K562 (cell line): Measurements from ENCODE around the gene PARD6B. TPM values are rescaled to one million over a fixed set of nuclear protein-coding genes. Genes with fewer than 3 reads are reported as not detected.

ENCODE experiments used
- ATAC-seq: fragments of 200-7000 bp; cut with Tn5 transposase; 3 replicates; pipeline ENCODE4 v1.9.1; 2020; ENCODE audit warnings: moderate library complexity
- BruUV-seq: library from RNA; stranded (reverse); fragments of 400-500 nt; replicated peaks from 2 replicates; lab custom pipeline; 2021; lab: Mats Ljungman, UMichigan
- CTCF ChIA-PET: fragments of 300-600 bp; formaldehyde crosslinking; extraction: SDS; loops from one replicate; lab custom pipeline; 2021; ENCODE audit warnings: low intra/inter-chr PET ratio; lab: Yijun Ruan, JAX
- POLR2A ChIA-PET: fragments of 300-600, 350-650 bp; sonication (Branson Sonifier 250); formaldehyde crosslinking; extraction: SDS; loops from one replicate; lab custom pipeline; 2021; ENCODE audit warnings: antibody characterized with exemption, inconsistent platforms; lab: Yijun Ruan, JAX
- DNase-seq, 4 experiments: peaks; one replicate each; pipeline versions ENCODE4 v3.0.0 to v3.0.0-alpha.2; 2011 to 2018; ENCODE audit warnings: low spot score in 3 of 4, mixed read lengths in 3 of 4; ENCODE audit errors: extremely low read depth in 1 of 4
- FAIRE-seq: peaks from 2 replicates; lab custom pipeline; 2011; peaks lifted over from hg19 to GRCh38; lab: Jason Lieb, UNC
- H2AFZ ChIP-seq: 2 replicates; pipeline ENCODE4 v1.6.0; 2011; ENCODE audit warnings: low read depth, low read length, control low read depth, inconsistent platforms
- H3K27ac ChIP-seq: fragments of 200-600 bp; 3 replicates; pipeline ENCODE4 v1.8.0; 2011; ENCODE audit warnings: low read depth, mild to moderate bottlenecking, control low read depth, inconsistent platforms, low read length, moderate library complexity, mixed read lengths; ENCODE audit errors: extremely low read depth
- H3K27me3 ChIP-seq, 2 experiments: fragments of 300-600 bp in 1 of 2; 2 replicates in 1 of 2; 3 replicates in 1 of 2; pipeline versions ENCODE4 v1.6.0 to v1.8.0; 2011; ENCODE audit warnings: inconsistent platforms in 2 of 2, low read length in 2 of 2, mild to moderate bottlenecking in 1 of 2, mixed read lengths in 1 of 2, moderate library complexity in 1 of 2; ENCODE audit not compliant: control insufficient read depth in 2 of 2, insufficient read depth in 2 of 2
- H3K36me3 ChIP-seq: fragments of 300-600 bp; 3 replicates; pipeline ENCODE4 v1.8.0; 2011; ENCODE audit warnings: mild to moderate bottlenecking, low read length, inconsistent platforms; ENCODE audit not compliant: control insufficient read depth, insufficient read depth
- H3K4me1 ChIP-seq, 2 experiments: fragments of 200-600 bp in 1 of 2; replicated peaks in 1 of 2; 2 replicates in 1 of 2; 3 replicates in 1 of 2; pipeline versions ENCODE4 v1.5.1 to v1.8.0; 2011; ENCODE audit warnings: inconsistent platforms in 2 of 2, low read length in 2 of 2, mild to moderate bottlenecking in 1 of 2, mixed read lengths in 1 of 2, moderate library complexity in 1 of 2; ENCODE audit not compliant: control insufficient read depth in 2 of 2, insufficient read depth in 2 of 2
- H3K4me2 ChIP-seq: 2 replicates; pipeline ENCODE4 v1.6.1; 2011; ENCODE audit warnings: low read length, control low read depth, inconsistent platforms, mixed read lengths; ENCODE audit not compliant: insufficient read depth
- H3K4me3 ChIP-seq: fragments of 200-600 bp; sonication (generic), shearing (Covaris generic); 2 replicates; pipeline ENCODE4 v1.5.1; 2016; ENCODE audit warnings: control low read depth, inconsistent platforms
- H3K79me2 ChIP-seq: fragments of 200-600 bp; 3 replicates; pipeline ENCODE4 v1.8.0; 2011; ENCODE audit warnings: low read length, inconsistent platforms; ENCODE audit not compliant: control insufficient read depth, insufficient read depth
- H3K9ac ChIP-seq, 2 experiments: 2 replicates each; pipeline versions ENCODE4 v1.6.0 to v1.6.1; 2011; ENCODE audit warnings: low read depth in 2 of 2, low read length in 2 of 2, control low read depth in 1 of 2, inconsistent platforms in 1 of 2, mild to moderate bottlenecking in 1 of 2, mixed read lengths in 1 of 2; ENCODE audit not compliant: insufficient read depth in 1 of 2
- H3K9me1 ChIP-seq: one replicate; pipeline ENCODE4 v1.6.0; 2011; ENCODE audit warnings: inconsistent platforms, mild to moderate bottlenecking, low read length, moderate library complexity; ENCODE audit not compliant: control insufficient read depth, insufficient read depth
- H3K9me3 ChIP-seq: replicated peaks from 2 replicates; pipeline ENCODE4 v1.5.1; 2011; ENCODE audit warnings: low read depth, low read length, inconsistent platforms; ENCODE audit not compliant: control insufficient read depth, insufficient read depth
- H4K20me1 ChIP-seq: replicated peaks from 2 replicates; pipeline ENCODE4 v1.6.1; 2011; ENCODE audit warnings: low read length, inconsistent platforms, mixed read lengths; ENCODE audit not compliant: control insufficient read depth, insufficient read depth
- CHD1 ChIP-seq: fragments of 200-600 bp; sonication (generic); IDR thresholded peaks from one replicate; pipeline ENCODE4 v1.6.1; 2012; ENCODE audit warnings: mild to moderate bottlenecking, moderate library complexity, low read length, inconsistent platforms
- HDAC6 ChIP-seq: IDR thresholded peaks from 2 replicates; pipeline ENCODE4 v1.6.1; 2012; ENCODE audit warnings: low read depth, mild to moderate bottlenecking, control low read depth, inconsistent platforms, low read length, moderate library complexity
- HMG20A ChIP-seq: fragments of 450-650 bp; formaldehyde crosslinking; conservative IDR thresholded peaks from 2 replicates; pipeline ENCODE4 v1.4.0; 2020; ENCODE audit warnings: mild to moderate bottlenecking, mixed read lengths
- MEF2A ChIP-seq: IDR thresholded peaks from 2 replicates; pipeline ENCODE4 v1.6.1; 2011; ENCODE audit warnings: low read depth, mild to moderate bottlenecking, low read length, moderate library complexity; ENCODE audit not compliant: control insufficient read depth
- PRMT5 ChIP-seq: sonication (generic); formaldehyde crosslinking; IDR thresholded peaks from 2 replicates; pipeline ENCODE4 v1.5.0; 2020; ENCODE audit warnings: missing genetic modification reagents
- RB1 ChIP-seq: fragments of 450-650 bp; IDR thresholded peaks from 2 replicates; pipeline ENCODE4 v1.6.1; 2017; ENCODE audit warnings: low read depth, mild to moderate bottlenecking
- ZNF184 ChIP-seq: sonication (generic); formaldehyde crosslinking; IDR thresholded peaks from 2 replicates; pipeline ENCODE4 v1.5.0; 2020; ENCODE audit warnings: missing genetic modification reagents
- ZNF584 ChIP-seq: fragments of 200-800 bp; sonication (Bioruptor generic); IDR thresholded peaks from 2 replicates; pipeline ENCODE4 v1.6.1; 2016; ENCODE audit warnings: low read depth, mild to moderate bottlenecking, missing genetic modification characterization, missing compliant biosample characterization
- WGBS: fragments of 100-300 bp; shearing (Covaris generic); methylation state at CpG from one replicate; pipeline ENCODE4 v1.1.6; 2016; ENCODE audit warnings: low coverage, mixed read lengths; ENCODE audit not compliant: insufficient coverage; ENCODE audit errors: missing lambda C conversion rate; 5-methylcytosine and 5-hydroxymethylcytosine counted together
- in situ Hi-C: fragments of 300-500 bp; cut with MboI; formaldehyde crosslinking; loops from 4 replicates; pipeline ENCODE4 v1.15.0; 2018; ENCODE audit warnings: inconsistent platforms, mixed read lengths
- intact Hi-C: fragments of 100-400 bp; cut with micrococcal nuclease; formaldehyde crosslinking; loops from 2 replicates; pipeline ENCODE4 v1.14.2; 2022
- polyA plus RNA-seq, 8 experiments: library from polyadenylated mRNA; depleted of rRNA in 4 of 8; stranded (reverse) in 5 of 8; unstranded in 3 of 8; fragments of >200 nt; fragmentation: Nextera tagmentation in 2 of 8; fragmentation: Illumina TruSeq in 1 of 8; extraction: Ambion mirVana in 2 of 8; extraction: Trizol in 1 of 8; gene quantifications; 2 replicates each; pipeline versions ENCODE4 v1.2.1 to v1.2.3, GENCODE V29; 2011 to 2014; ENCODE audit warnings: inconsistent platforms in 1 of 8, missing spikeins in 1 of 8
- total RNA-seq, 7 experiments: library from RNA; depleted of rRNA in 6 of 7; stranded (reverse); fragments of >200 nt in 6 of 7; fragmentation: Illumina TruSeq in 2 of 7; extraction: Trizol in 2 of 7; gene quantifications; 2 replicates each; pipeline versions ENCODE4 v1.2.1 to v1.2.3, GENCODE V29; 2011 to 2021; ENCODE audit warnings: low replicate concordance in 1 of 7

The PARD6B gene
- total and polyA plus RNA-seq, 9 of the 15 experiments (the other 6 are each of a cell fraction or from before 2014, with no cell fraction given): 1.7 to 12.3 (median 5.5) TPM

DNA sequence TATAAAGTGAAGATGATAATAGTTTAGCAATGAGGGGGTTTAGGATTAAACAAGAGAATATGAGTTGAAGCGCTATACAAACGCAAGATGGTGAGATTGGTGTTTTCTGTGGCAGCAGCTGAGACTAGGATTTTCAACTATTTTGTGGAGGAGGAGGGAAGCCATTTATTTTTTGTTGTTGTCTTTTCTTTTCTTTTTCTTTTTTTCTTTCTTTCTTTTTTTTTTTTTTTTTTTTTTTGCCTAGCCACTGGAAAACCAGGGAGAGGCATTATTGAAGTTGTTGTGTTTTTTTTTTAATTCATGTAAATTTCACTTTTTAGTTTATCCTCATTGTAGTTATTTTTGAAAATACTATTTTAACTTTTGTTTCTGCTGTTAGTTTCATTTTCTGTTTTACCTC, 15.9 kb downstream of the PARD6B start:
- H3K27ac ChIP-seq: no peak overlapping the region
- intact Hi-C loops (no loop called here), in situ Hi-C loops (no loop called here)
- H2AFZ ChIP-seq: no peak overlapping the region
- H3K4me3 ChIP-seq: no peak overlapping the region
- ChIA-PET CTCF (no interaction called here), POLR2A (no interaction called here)
- peaks cover 71% of the 10 kb centered on the region for H3K36me3 ChIP-seq
- no peaks in the 10 kb centered on the region for H3K9me1 ChIP-seq
- DNase-seq: no peak
- TF ChIP-seq HDAC6 (no peak), HMG20A (CRISPR knock-in tag) (no peak), RB1 (no peak), ZNF184 (CRISPR knock-in tag) (no peak), PRMT5 (no peak), MEF2A (no peak), ZNF584 (CRISPR knock-in tag) (no peak), CHD1 (no peak)
- H3K27me3 ChIP-seq: no peaks in the 10 kb centered on the region
- H3K9me3 ChIP-seq: no peaks in the 10 kb centered on the region
- 85% methylated on average over 2 of the region's 2 CpGs for WGBS
- FAIRE-seq: no peak
- no peak overlapping the region for H3K4me2 ChIP-seq
- no peaks in the 10 kb centered on the region; the same call in 1 of the 2 replicates for H4K20me1 ChIP-seq
- peaks cover 13 to 17% of the 10 kb centered on the region in 2 experiments; a peak in 4 of 5 replicates for H3K4me1 ChIP-seq
- peaks cover 46% of the 10 kb centered on the region for H3K79me2 ChIP-seq
- H3K9ac ChIP-seq: no peak overlapping the region
- no peak for ATAC-seq
- BruUV-seq: no TSS peak
